H9 (cell line): ENCODE results near the gene KRT15. TPM values are rescaled to one million over a fixed set of nuclear protein-coding genes. Genes with fewer than 3 reads are reported as not detected.

Experiments used
- DNase-seq: peaks from one replicate; pipeline ENCODE4 v3.0.0-alpha.2; 2017
- H2AFZ ChIP-seq: one replicate; pipeline ENCODE4 v1.6.1; 2013; ENCODE audit warnings: mild to moderate bottlenecking, low read length, control low read depth, moderate library complexity
- H2AK5ac ChIP-seq: 2 replicates; pipeline ENCODE4 v1.6.1; 2013; ENCODE audit warnings: low read length, control low read depth, mixed read lengths; ENCODE audit not compliant: insufficient read length
- H2BK120ac ChIP-seq: one replicate; pipeline ENCODE4 v1.6.1; 2013; ENCODE audit warnings: low read depth, mild to moderate bottlenecking, low read length, control low read depth, inconsistent platforms; ENCODE audit not compliant: poor library complexity, severe bottlenecking
- H2BK12ac ChIP-seq: 2 replicates; pipeline ENCODE4 v1.6.1; 2013; ENCODE audit warnings: low read length, control low read depth, mixed read lengths, low read depth; ENCODE audit not compliant: insufficient read length
- H2BK15ac ChIP-seq: 2 replicates; pipeline ENCODE4 v1.6.1; 2013; ENCODE audit warnings: low read depth, low read length, control low read depth
- H2BK20ac ChIP-seq: one replicate; pipeline ENCODE4 v1.6.1; 2013; ENCODE audit warnings: low read depth, mild to moderate bottlenecking, low read length, control low read depth, inconsistent platforms; ENCODE audit not compliant: poor library complexity, severe bottlenecking
- H2BK5ac ChIP-seq: 2 replicates; pipeline ENCODE4 v1.6.1; 2013; ENCODE audit warnings: low read length, control low read depth, mixed read lengths; ENCODE audit not compliant: insufficient read length
- H3K14ac ChIP-seq: 2 replicates; pipeline ENCODE4 v1.6.1; 2013; ENCODE audit warnings: low read length, control low read depth; ENCODE audit not compliant: insufficient read depth
- H3K18ac ChIP-seq: 2 replicates; pipeline ENCODE4 v1.6.1; 2013; ENCODE audit warnings: low read depth, mild to moderate bottlenecking, mixed read lengths, low read length, control low read depth; ENCODE audit not compliant: insufficient read length
- H3K23ac ChIP-seq: 2 replicates; pipeline ENCODE4 v1.6.1; 2013; ENCODE audit warnings: low read length, control low read depth, mixed read lengths, low read depth; ENCODE audit not compliant: insufficient read length
- H3K23me2 ChIP-seq: 2 replicates; pipeline ENCODE4 v1.6.1; 2013; ENCODE audit warnings: low read depth, mild to moderate bottlenecking, mixed read lengths, low read length, control low read depth; ENCODE audit not compliant: insufficient read length, poor library complexity, severe bottlenecking
- H3K27ac ChIP-seq: 2 replicates; pipeline ENCODE4 v1.5.1; 2013; ENCODE audit warnings: low read length, control low read depth, mixed read lengths, low read depth; ENCODE audit not compliant: insufficient read length
- H3K27me3 ChIP-seq: 2 replicates; pipeline ENCODE4 v1.6.1; 2013; ENCODE audit warnings: low read length, control low read depth, inconsistent platforms; ENCODE audit not compliant: insufficient read depth
- H3K4ac ChIP-seq: 2 replicates; pipeline ENCODE4 v1.6.1; 2013; ENCODE audit warnings: low read depth, mild to moderate bottlenecking, control low read depth, inconsistent platforms, low read length, moderate library complexity
- H3K4me1 ChIP-seq: 2 replicates; pipeline ENCODE4 v1.6.1; 2013; ENCODE audit warnings: low read length, control low read depth, inconsistent platforms; ENCODE audit not compliant: insufficient read depth
- H3K4me2 ChIP-seq: 2 replicates; pipeline ENCODE4 v1.6.1; 2013; ENCODE audit warnings: low read length, control low read depth, mixed read lengths; ENCODE audit not compliant: insufficient read length, insufficient read depth
- H3K56ac ChIP-seq: 2 replicates; pipeline ENCODE4 v1.6.1; 2013; ENCODE audit warnings: low read depth, mild to moderate bottlenecking, mixed read lengths, low read length, control low read depth; ENCODE audit not compliant: insufficient read length
- H3K79me1 ChIP-seq: 2 replicates; pipeline ENCODE4 v1.6.1; 2013; ENCODE audit warnings: low read depth, mild to moderate bottlenecking, moderate library complexity, low read length, control low read depth, inconsistent platforms; ENCODE audit not compliant: insufficient read depth, poor library complexity, severe bottlenecking
- H3K79me2 ChIP-seq: 2 replicates; pipeline ENCODE4 v1.6.1; 2013; ENCODE audit warnings: low read length, control low read depth, inconsistent platforms; ENCODE audit not compliant: insufficient read depth
- H3K9ac ChIP-seq: 2 replicates; pipeline ENCODE4 v1.6.1; 2013; ENCODE audit warnings: low read length, control low read depth, mixed read lengths; ENCODE audit not compliant: insufficient read length; ENCODE audit errors: extremely low read depth
- H3K9me3 ChIP-seq: one replicate; pipeline ENCODE4 v1.6.1; 2013; ENCODE audit warnings: low read depth, low read length, inconsistent platforms; ENCODE audit not compliant: control insufficient read depth
- H3T11ph ChIP-seq: one replicate; pipeline ENCODE4 v1.6.1; 2013; ENCODE audit warnings: mild to moderate bottlenecking, low read length, control low read depth, inconsistent platforms
- H4K20me1 ChIP-seq: one replicate; pipeline ENCODE4 v1.6.1; 2013; ENCODE audit not compliant: control insufficient read depth, insufficient read length, insufficient read depth
- H4K5ac ChIP-seq: 2 replicates; pipeline ENCODE4 v1.6.1; 2013; ENCODE audit warnings: low read depth, mild to moderate bottlenecking, mixed read lengths, low read length, control low read depth; ENCODE audit not compliant: insufficient read length
- H4K8ac ChIP-seq: replicated peaks from 2 replicates; pipeline ENCODE4 v1.6.1; 2013; ENCODE audit warnings: low read length, control low read depth, mixed read lengths, low read depth; ENCODE audit not compliant: insufficient read length
- H4K91ac ChIP-seq: 2 replicates; pipeline ENCODE4 v1.6.1; 2013; ENCODE audit warnings: low read depth, mild to moderate bottlenecking, moderate library complexity, mixed read lengths, low read length, control low read depth; ENCODE audit not compliant: insufficient read length
- H3K27ac Mint-ChIP-seq, 3 experiments: 2 replicates in 2 of 3; 3 replicates in 1 of 3; pipeline ENCODE4 v1.8.0; 2020 to 2021; ENCODE audit warnings: mixed read lengths in 3 of 3, mild to moderate bottlenecking in 1 of 3, moderate library complexity in 1 of 3
- H3K27me3 Mint-ChIP-seq: 2 replicates; pipeline ENCODE4 v1.8.0; 2021; ENCODE audit warnings: low read depth, mild to moderate bottlenecking, moderate library complexity, mixed read lengths
- H3K36me3 Mint-ChIP-seq, 3 experiments: 2 replicates in 2 of 3; 3 replicates in 1 of 3; pipeline ENCODE4 v1.8.0; 2020 to 2021; ENCODE audit warnings: low read depth in 3 of 3, mixed read lengths in 3 of 3; ENCODE audit not compliant: insufficient read depth in 1 of 3
- H3K4me1 Mint-ChIP-seq, 2 experiments: 2 replicates each; pipeline ENCODE4 v1.8.0; 2020; ENCODE audit warnings: mixed read lengths in 2 of 2
- H3K4me3 Mint-ChIP-seq, 2 experiments: 2 replicates in 1 of 2; 3 replicates in 1 of 2; pipeline ENCODE4 v1.8.0; 2020 to 2021; ENCODE audit warnings: mild to moderate bottlenecking in 2 of 2, mixed read lengths in 2 of 2, moderate library complexity in 1 of 2
- H3K9me3 Mint-ChIP-seq, 2 experiments: 2 replicates in 1 of 2; 3 replicates in 1 of 2; pipeline ENCODE4 v1.8.0; 2020; ENCODE audit warnings: mild to moderate bottlenecking in 2 of 2, mixed read lengths in 2 of 2, moderate library complexity in 1 of 2
- total RNA-seq: library from RNA; stranded (reverse); gene quantifications from 2 replicates; pipeline ENCODE4 v1.2.1, GENCODE V29; 2021
- TF ChIP-seq, protein P1 (sequence below): fragments of 200-600 bp; sonication (generic); conservative IDR thresholded peaks from 3 replicates; pipeline ENCODE4 v1.8.0; 2021; ENCODE audit warnings: antibody characterized with exemption, mild to moderate bottlenecking

KRT15 gene
- total RNA-seq, 1 experiment from 2014 or later, result 0.87 TPM

DNA sequence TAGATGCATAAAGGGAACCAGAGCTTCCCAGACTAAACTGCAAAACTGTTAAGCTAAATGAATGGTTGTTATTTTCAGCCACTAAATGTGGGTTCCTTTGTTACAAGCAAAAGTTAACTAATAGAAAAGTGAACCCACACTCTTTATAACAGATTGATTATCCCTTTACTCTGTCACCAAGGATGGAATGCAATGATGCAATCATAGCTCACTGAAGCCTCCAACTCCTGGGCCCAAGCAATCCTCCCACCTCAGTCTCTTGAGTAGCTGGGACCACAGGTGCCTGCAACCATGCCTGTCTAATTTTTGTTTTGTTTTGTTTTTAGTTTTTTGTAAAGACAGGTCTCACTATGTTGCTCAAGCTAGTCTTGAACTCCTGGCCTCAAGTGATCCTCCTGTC is 46.6 kb upstream of the KRT15 start:
- Histone ChIP-seq H3K79me1 (no peaks in the 10 kb centered on the region), H2BK120ac (no peak overlapping the region), H4K20me1 (no peaks in the 10 kb centered on the region), H4K8ac (no peak overlapping the region), H3K23me2 (no peaks in the 10 kb centered on the region), H3T11ph (no peak overlapping the region), H3K79me2 (no peaks in the 10 kb centered on the region), H3K18ac (no peak overlapping the region), H3K4me2 (no peak overlapping the region), H2BK12ac (no peak overlapping the region), H2BK15ac (no peak overlapping the region), H3K14ac (no peak overlapping the region), H3K23ac (no peak overlapping the region), H2AK5ac (no peak overlapping the region), H3K27ac (no peak overlapping the region), H2AFZ (no peak overlapping the region), H2BK20ac (no peak overlapping the region), H3K4me1 (no peaks in the 10 kb centered on the region), H2BK5ac (no peak overlapping the region), H3K27me3 (no peaks in the 10 kb centered on the region), H3K56ac (no peak overlapping the region), H3K9ac (no peak overlapping the region), H4K5ac (no peak overlapping the region), H3K4ac (no peak overlapping the region), H4K91ac (no peak overlapping the region), H3K9me3 (no peaks in the 10 kb centered on the region)
- Mint-ChIP-seq H3K9me3 (no peaks in the 10 kb centered on the region; a peak in 1 of 5 replicates), H3K4me3 (no peak overlapping the region), H3K27ac (no peak overlapping the region), H3K4me1 (peaks cover 6 to 8% of the 10 kb centered on the region in 2 experiments; a peak in 3 of 4 replicates), H3K27me3 (peaks cover 48% of the 10 kb centered on the region), H3K36me3 (no peaks in the 10 kb centered on the region; a peak in 1 of 7 replicates)
- TF ChIP-seq, protein P1, sequence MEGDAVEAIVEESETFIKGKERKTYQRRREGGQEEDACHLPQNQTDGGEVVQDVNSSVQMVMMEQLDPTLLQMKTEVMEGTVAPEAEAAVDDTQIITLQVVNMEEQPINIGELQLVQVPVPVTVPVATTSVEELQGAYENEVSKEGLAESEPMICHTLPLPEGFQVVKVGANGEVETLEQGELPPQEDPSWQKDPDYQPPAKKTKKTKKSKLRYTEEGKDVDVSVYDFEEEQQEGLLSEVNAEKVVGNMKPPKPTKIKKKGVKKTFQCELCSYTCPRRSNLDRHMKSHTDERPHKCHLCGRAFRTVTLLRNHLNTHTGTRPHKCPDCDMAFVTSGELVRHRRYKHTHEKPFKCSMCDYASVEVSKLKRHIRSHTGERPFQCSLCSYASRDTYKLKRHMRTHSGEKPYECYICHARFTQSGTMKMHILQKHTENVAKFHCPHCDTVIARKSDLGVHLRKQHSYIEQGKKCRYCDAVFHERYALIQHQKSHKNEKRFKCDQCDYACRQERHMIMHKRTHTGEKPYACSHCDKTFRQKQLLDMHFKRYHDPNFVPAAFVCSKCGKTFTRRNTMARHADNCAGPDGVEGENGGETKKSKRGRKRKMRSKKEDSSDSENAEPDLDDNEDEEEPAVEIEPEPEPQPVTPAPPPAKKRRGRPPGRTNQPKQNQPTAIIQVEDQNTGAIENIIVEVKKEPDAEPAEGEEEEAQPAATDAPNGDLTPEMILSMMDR, result no peak
- no peak for DNase-seq
